Measurements from ENCODE around the gene UBE2D2. TPM values are rescaled to one million over a fixed set of nuclear protein-coding genes. Genes with fewer than 3 reads are reported as not detected.

UBE2D2 gene
- total RNA-seq, 2 donors from 2014 or later, result 176 to 190 TPM

GRCh38 chr5:139647506-139648204 is 86.5 kb downstream of the UBE2D2 start:
- ATAC-seq (no peak), DNase-seq (ENCODE audit: low spot score) (peak; percentile 40)
- H3K36me3 Mint-ChIP-seq, result no peaks in the 10 kb centered on the region
- no peaks in the 10 kb centered on the region for H3K9me3 Mint-ChIP-seq
- H3K4me3 Mint-ChIP-seq, result peak overlapping the region; percentile 48
- no peak overlapping the region for H3K27ac Mint-ChIP-seq
- H3K27me3 Mint-ChIP-seq, result no peaks in the 10 kb centered on the region
- peaks cover 20 to 36% of the 10 kb centered on the region in 2 donors for H3K4me1 Mint-ChIP-seq (ENCODE audit: low read depth in 2 of 2)

- no peaks in the 10 kb centered on the region for H3K27me3 Mint-ChIP-seq
- peaks cover 26 to 43% of the 10 kb centered on the region in 2 donors for H3K4me1 Mint-ChIP-seq (ENCODE audit: low read depth in 2 of 2)
- peak; percentile 51 to 63 for ATAC-seq
- no peaks in the 10 kb centered on the region for H3K9me3 Mint-ChIP-seq
- no peaks in the 10 kb centered on the region for H3K36me3 Mint-ChIP-seq
- peak within 1 kb of the TSS; percentile 96 for H3K4me3 Mint-ChIP-seq
- no peak within 1 kb of the TSS for H3K27ac Mint-ChIP-seq
- DNase-seq (ENCODE audit: low spot score), result peak; percentile 83
Measured at GRCh38 chr5:139648205-139649081, 87.3 kb downstream of the UBE2D2 start, which contains the start of gene CXXC5. Gene CXXC5, plus strand, starts transcription at chr5:139648349. Its CDS starts 32,175 bp downstream, at chr5:139680524.

GRCh38 chr5:139649082-139649991 is 88.2 kb downstream of the UBE2D2 start:
- Mint-ChIP-seq H3K9me3 (no peaks in the 10 kb centered on the region), H3K4me1 (ENCODE audit: low read depth in 2 of 2) (peaks cover 35 to 48% of the 10 kb centered on the region in 2 donors), H3K4me3 (peak overlapping the region; percentile 96), H3K27ac (peak overlapping the region; percentile 57 to 94), H3K27me3 (no peaks in the 10 kb centered on the region), H3K36me3 (no peaks in the 10 kb centered on the region)
- ATAC-seq (no peak), DNase-seq (ENCODE audit: low spot score) (no peak)

GRCh38 chr5:139650031-139650688 is 89.0 kb downstream of the UBE2D2 start:
- H3K36me3 Mint-ChIP-seq, result no peaks in the 10 kb centered on the region

GRCh38 chr5:139650689-139651042 is 89.5 kb downstream of the UBE2D2 start:
- Mint-ChIP-seq H3K36me3 (no peaks in the 10 kb centered on the region), H3K27me3 (no peaks in the 10 kb centered on the region), H3K4me3 (peak overlapping the region; percentile 96), H3K27ac (peak overlapping the region in 1 of 2 donors; percentile 37), H3K4me1 (ENCODE audit: low read depth in 2 of 2) (peaks cover 45 to 55% of the 10 kb centered on the region in 2 donors), H3K9me3 (no peaks in the 10 kb centered on the region)
- DNase-seq (ENCODE audit: low spot score) (no peak), ATAC-seq (no peak)

More at GRCh38 chr5:139650031-139650688, 89.0 kb downstream of the UBE2D2 start:
- no peaks in the 10 kb centered on the region for H3K9me3 Mint-ChIP-seq
- ATAC-seq, result no peak
- no peak for DNase-seq (ENCODE audit: low spot score)
- peak overlapping the region; percentile 57 to 94 for H3K27ac Mint-ChIP-seq
- H3K27me3 Mint-ChIP-seq, result no peaks in the 10 kb centered on the region
- peaks cover 40 to 51% of the 10 kb centered on the region in 2 donors for H3K4me1 Mint-ChIP-seq (ENCODE audit: low read depth in 2 of 2)
- H3K4me3 Mint-ChIP-seq, result peak overlapping the region; percentile 96

- Mint-ChIP-seq H3K27me3 (no peaks in the 10 kb centered on the region), H3K4me3 (peak overlapping the region; percentile 75), H3K4me1 (ENCODE audit: low read depth in 2 of 2) (peaks cover 50 to 60% of the 10 kb centered on the region in 2 donors), H3K27ac (peak overlapping the region; percentile 63 to 90), H3K36me3 (no peaks in the 10 kb centered on the region), H3K9me3 (no peaks in the 10 kb centered on the region)
- DNase-seq (ENCODE audit: low spot score) (no peak), ATAC-seq (no peak)
Measured at GRCh38 chr5:139651043-139651834, 90.1 kb downstream of the UBE2D2 start.

- DNase-seq (ENCODE audit: low spot score) (peak; percentile 88), ATAC-seq (peak; percentile 66 to 78)
- Mint-ChIP-seq H3K36me3 (no peaks in the 10 kb centered on the region), H3K27ac (peak overlapping the region; percentile 63 to 90), H3K4me1 (ENCODE audit: low read depth in 2 of 2) (peaks cover 52 to 61% of the 10 kb centered on the region in 2 donors), H3K27me3 (no peaks in the 10 kb centered on the region), H3K9me3 (no peaks in the 10 kb centered on the region), H3K4me3 (peak overlapping the region; percentile 75)
Measured at GRCh38 chr5:139651853-139652787, 91.0 kb downstream of the UBE2D2 start.

GRCh38 chr5:139652788-139653241 is 91.7 kb downstream of the UBE2D2 start:
- H3K36me3 Mint-ChIP-seq, result no peaks in the 10 kb centered on the region
- no peak for DNase-seq (ENCODE audit: low spot score)
- peak; percentile 64 to 72 for ATAC-seq

GRCh38 chr5:139653616-139654015 is 92.5 kb downstream of the UBE2D2 start:
- ATAC-seq, result no peak
- Mint-ChIP-seq H3K27ac (peak overlapping the region; percentile 63 to 90), H3K36me3 (no peaks in the 10 kb centered on the region), H3K27me3 (no peaks in the 10 kb centered on the region), H3K4me1 (ENCODE audit: low read depth in 2 of 2) (peaks cover 65 to 74% of the 10 kb centered on the region in 2 donors), H3K9me3 (no peaks in the 10 kb centered on the region), H3K4me3 (peak overlapping the region; percentile 75)
- no peak for DNase-seq (ENCODE audit: low spot score)

More at GRCh38 chr5:139652788-139653241, 91.7 kb downstream of the UBE2D2 start:
- Mint-ChIP-seq H3K4me1 (ENCODE audit: low read depth in 2 of 2) (peaks cover 59 to 68% of the 10 kb centered on the region in 2 donors), H3K27me3 (no peaks in the 10 kb centered on the region), H3K4me3 (peak overlapping the region; percentile 75), H3K9me3 (no peaks in the 10 kb centered on the region), H3K27ac (peak overlapping the region; percentile 63 to 90)

- Mint-ChIP-seq H3K4me3 (peak overlapping the region; percentile 75), H3K9me3 (no peaks in the 10 kb centered on the region), H3K36me3 (no peaks in the 10 kb centered on the region), H3K27me3 (no peaks in the 10 kb centered on the region), H3K27ac (peak overlapping the region; percentile 63 to 90), H3K4me1 (ENCODE audit: low read depth in 2 of 2) (peaks cover 70 to 80% of the 10 kb centered on the region in 2 donors)
- DNase-seq (ENCODE audit: low spot score) (no peak), ATAC-seq (no peak)
Measured at GRCh38 chr5:139654464-139654863, 93.3 kb downstream of the UBE2D2 start.

- H3K4me1 Mint-ChIP-seq (ENCODE audit: low read depth in 2 of 2), result peaks cover 65 to 78% of the 10 kb centered on the region in 2 donors
- H3K9me3 Mint-ChIP-seq, result no peaks in the 10 kb centered on the region
- peak overlapping the region; percentile 63 to 90 for H3K27ac Mint-ChIP-seq
- H3K27me3 Mint-ChIP-seq, result no peaks in the 10 kb centered on the region
- DNase-seq (ENCODE audit: low spot score) (no peak), ATAC-seq (no peak)
- H3K4me3 Mint-ChIP-seq, result peak overlapping the region; percentile 75
- H3K36me3 Mint-ChIP-seq, result no peaks in the 10 kb centered on the region
Measured at GRCh38 chr5:139654871-139655491, 93.8 kb downstream of the UBE2D2 start.

All from natural killer cell treated with Interleukin-12 subunit alpha and Interleukin-12 subunit beta and Interleukin-15 and Interleukin-18, amount 100 ng/mL, for 72 hours (primary cell).